SU-DHL-6 (cell line): ENCODE results near the gene RAD51AP1.
"Not testable (repeated sequence)": the region's sequence is repeated elsewhere in the genome, so short reads cannot be mapped to it uniquely, and the experiment has no call there.

Experiments
- CTCF ChIP-seq: fragments of 200-600 bp; sonication (generic); IDR thresholded peaks from one replicate; pipeline ENCODE4 v1.5.1; 2017; ENCODE audit warnings: antibody characterized with exemption, mild to moderate bottlenecking, low read length, moderate library complexity; ENCODE audit not compliant: insufficient read depth, poor library complexity, severe bottlenecking
- EZH2phosphoT487 ChIP-seq: fragments of 200-600 bp; sonication (generic), shearing (Covaris generic); conservative IDR thresholded peaks from 2 replicates; pipeline ENCODE4 v1.6.1; 2018; ENCODE audit warnings: mild to moderate bottlenecking, antibody characterized with exemption, low read length, moderate library complexity, mixed read lengths

DNA sequence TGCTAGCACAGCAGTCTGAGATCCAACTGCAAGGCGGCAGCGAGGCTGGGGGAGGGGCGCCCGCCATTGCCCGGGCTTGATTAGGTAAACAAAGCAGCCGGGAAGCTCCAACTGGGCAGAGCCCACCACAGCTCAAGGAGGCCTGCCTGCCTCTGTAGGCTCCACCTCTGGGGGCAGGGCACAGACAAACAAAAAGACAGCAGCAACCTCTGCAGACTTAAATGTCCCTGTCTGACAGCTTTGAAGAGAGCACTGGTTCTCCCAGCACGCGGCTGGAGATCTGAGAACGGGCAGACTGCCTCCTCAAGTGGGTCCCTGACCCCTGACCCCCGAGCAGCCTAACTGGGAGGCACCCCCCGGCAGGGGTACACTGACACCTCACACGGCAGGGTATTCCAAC lies 29.4 kb upstream of the RAD51AP1 start:
- TF ChIP-seq CTCF, EZH2phosphoT487: not testable (repeated sequence)
